H1 (cell line): ENCODE data around the gene CNGA4. TPM values are rescaled to one million over a fixed set of nuclear protein-coding genes. Genes with fewer than 3 reads are reported as not detected.

Experiments
- CTCF ChIA-PET: fragments of 300-600 bp; sonication (Branson Sonifier 250); formaldehyde crosslinking; loops from one replicate; lab custom pipeline; 2021; ENCODE audit not compliant: partially characterized antibody; lab: Charles Lee
- POLR2A ChIA-PET: fragments of 300-600 bp; sonication (Branson Sonifier 250); formaldehyde crosslinking; loops from one replicate; lab custom pipeline; 2021; ENCODE audit warnings: inconsistent platforms; ENCODE audit not compliant: partially characterized antibody; lab: Charles Lee
- DNase-seq, 2 experiments: peaks; one replicate each; pipeline versions ENCODE4 v3.0.0 to v3.0.0-alpha.2; 2010 to 2022; ENCODE audit warnings: low spot score in 2 of 2, low read depth in 1 of 2, mixed read lengths in 1 of 2
- FAIRE-seq: peaks from 2 replicates; lab custom pipeline; 2011; peaks lifted over from hg19 to GRCh38; lab: Jason Lieb, UNC
- H2AFZ ChIP-seq: 2 replicates; pipeline ENCODE4 v1.8.1; 2012; ENCODE audit warnings: low read length, inconsistent platforms
- H2AK5ac ChIP-seq: 2 replicates; pipeline ENCODE4 v1.6.1; 2013; ENCODE audit warnings: low read depth, low read length
- H2BK120ac ChIP-seq: replicated peaks from 2 replicates; pipeline ENCODE3; 2013; ENCODE audit warnings: low read depth, low read length, inconsistent platforms
- H2BK12ac ChIP-seq: 2 replicates; pipeline ENCODE4 v1.6.1; 2013; ENCODE audit warnings: low read depth, low read length
- H2BK15ac ChIP-seq: 2 replicates; pipeline ENCODE4 v1.6.1; 2013; ENCODE audit warnings: low read length
- H2BK20ac ChIP-seq: 2 replicates; pipeline ENCODE4 v1.6.1; 2013; ENCODE audit warnings: low read length
- H2BK5ac ChIP-seq: 2 replicates; pipeline ENCODE4 v1.6.1; 2013; ENCODE audit warnings: low read depth, low read length
- H3K14ac ChIP-seq: 2 replicates; pipeline ENCODE4 v1.6.1; 2013; ENCODE audit warnings: inconsistent platforms; ENCODE audit not compliant: insufficient read length
- H3K18ac ChIP-seq: 2 replicates; pipeline ENCODE4 v1.6.1; 2013; ENCODE audit warnings: low read length; ENCODE audit errors: extremely low read depth
- H3K23ac ChIP-seq: 2 replicates; pipeline ENCODE4 v1.6.1; 2013; ENCODE audit warnings: inconsistent platforms; ENCODE audit not compliant: insufficient read length
- H3K23me2 ChIP-seq: 2 replicates; pipeline ENCODE4 v1.6.1; 2013; ENCODE audit warnings: low read depth, low read length
- H3K27ac ChIP-seq: 2 replicates; pipeline ENCODE4 v1.6.1; 2011; ENCODE audit warnings: low read depth, low read length, inconsistent platforms
- H3K27me3 ChIP-seq, 4 experiments: replicated peaks in 1 of 4; 1 replicate in 1 of 4; 2 replicates in 3 of 4; pipeline versions ENCODE4 v1.6.1 to v1.8.1; 2011 to 2013; ENCODE audit warnings: low read length in 3 of 4, mild to moderate bottlenecking in 3 of 4, inconsistent platforms in 2 of 4, mixed read lengths in 2 of 4, moderate library complexity in 1 of 4; ENCODE audit not compliant: control insufficient read depth in 3 of 4, insufficient read depth in 3 of 4; ENCODE audit errors: extremely low read depth in 1 of 4
- H3K36me3 ChIP-seq, 4 experiments: 2 replicates each; pipeline versions ENCODE4 v1.6.1 to v1.8.1; 2011 to 2013; ENCODE audit warnings: mild to moderate bottlenecking in 4 of 4, low read length in 3 of 4, moderate library complexity in 2 of 4, control low read depth in 1 of 4, inconsistent platforms in 1 of 4; ENCODE audit not compliant: insufficient read depth in 4 of 4, control insufficient read depth in 2 of 4
- H3K4ac ChIP-seq: replicated peaks from 2 replicates; pipeline ENCODE3; 2013; ENCODE audit warnings: low read length, low read depth, mixed read lengths, inconsistent platforms; ENCODE audit not compliant: insufficient read length
- H3K4me1 ChIP-seq, 4 experiments: replicated peaks in 1 of 4; 1 replicate in 1 of 4; 2 replicates in 3 of 4; pipeline versions ENCODE4 v1.6.1 to v1.8.1; 2011 to 2013; ENCODE audit warnings: low read length in 3 of 4, inconsistent platforms in 2 of 4, mixed read lengths in 1 of 4; ENCODE audit not compliant: insufficient read depth in 4 of 4, control insufficient read depth in 3 of 4
- H3K4me2 ChIP-seq, 2 experiments: 2 replicates each; pipeline versions ENCODE4 v1.6.1 to v1.8.1; 2011 to 2013; ENCODE audit warnings: low read depth in 2 of 2, low read length in 2 of 2, control low read depth in 1 of 2, inconsistent platforms in 1 of 2, mild to moderate bottlenecking in 1 of 2; ENCODE audit not compliant: insufficient read depth in 1 of 2
- H3K4me3 ChIP-seq, 4 experiments: fragments of 200-600, 300-600 bp in 1 of 4; sonication (generic), shearing (Covaris generic), sonication (Bioruptor Twin) in 1 of 4; 2 replicates each; pipeline versions ENCODE4 v1.5.1 to v1.8.1; 2011 to 2016; ENCODE audit warnings: low read length in 4 of 4, low read depth in 3 of 4, control low read depth in 2 of 4, inconsistent platforms in 2 of 4, mild to moderate bottlenecking in 2 of 4, mixed read lengths in 1 of 4, moderate library complexity in 1 of 4; ENCODE audit not compliant: insufficient read depth in 2 of 4; ENCODE audit errors: extremely low read depth in 1 of 4
- H3K56ac ChIP-seq: replicated peaks from 2 replicates; pipeline ENCODE3; 2013; ENCODE audit warnings: low read depth, mild to moderate bottlenecking, mixed read lengths, low read length, inconsistent platforms; ENCODE audit not compliant: insufficient read length
- H3K79me1 ChIP-seq: 2 replicates; pipeline ENCODE4 v1.6.1; 2013; ENCODE audit warnings: low read depth, low read length, control low read depth
- H3K79me2 ChIP-seq, 2 experiments: 2 replicates each; pipeline versions ENCODE4 v1.6.1 to v1.8.1; 2012 to 2013; ENCODE audit warnings: low read length in 2 of 2, mild to moderate bottlenecking in 2 of 2, inconsistent platforms in 1 of 2; ENCODE audit not compliant: insufficient read depth in 2 of 2, control insufficient read depth in 1 of 2
- H3K9ac ChIP-seq, 4 experiments: replicated peaks in 1 of 4; 1 replicate in 1 of 4; 2 replicates in 3 of 4; pipeline versions ENCODE4 v1.6.1 to v1.8.1; 2011 to 2013; ENCODE audit warnings: low read depth in 3 of 4, low read length in 3 of 4, control low read depth in 2 of 4, mild to moderate bottlenecking in 2 of 4, moderate library complexity in 2 of 4, inconsistent platforms in 1 of 4; ENCODE audit errors: extremely low read depth in 1 of 4
- H3K9me3 ChIP-seq, 2 experiments: 2 replicates each; pipeline versions ENCODE4 v1.6.1 to v1.8.1; 2012 to 2013; ENCODE audit warnings: mild to moderate bottlenecking in 2 of 2, moderate library complexity in 2 of 2, control low read depth in 1 of 2, inconsistent platforms in 1 of 2, low read depth in 1 of 2, low read length in 1 of 2, mixed read lengths in 1 of 2; ENCODE audit not compliant: insufficient read depth in 2 of 2
- H4K20me1 ChIP-seq, 2 experiments: replicated peaks in 1 of 2; 2 replicates each; pipeline versions ENCODE3 to v1.8.1; 2011 to 2013; ENCODE audit warnings: inconsistent platforms in 2 of 2, low read length in 2 of 2, mild to moderate bottlenecking in 1 of 2; ENCODE audit not compliant: insufficient read depth in 2 of 2, control insufficient read depth in 1 of 2
- H4K5ac ChIP-seq: 2 replicates; pipeline ENCODE4 v1.6.1; 2013; ENCODE audit warnings: low read length, low read depth, mixed read lengths, inconsistent platforms; ENCODE audit not compliant: insufficient read length
- H4K8ac ChIP-seq: 2 replicates; pipeline ENCODE4 v1.8.0; 2013; ENCODE audit warnings: mild to moderate bottlenecking, moderate library complexity, low read length, inconsistent platforms; ENCODE audit not compliant: insufficient read depth; ENCODE audit errors: extremely low read depth
- H4K91ac ChIP-seq: replicated peaks from 2 replicates; pipeline ENCODE3; 2013; ENCODE audit warnings: low read length, mixed read lengths, inconsistent platforms; ENCODE audit not compliant: insufficient read length
- CHD2 ChIP-seq: IDR thresholded peaks from 2 replicates; pipeline ENCODE4 v1.6.1; 2012; ENCODE audit warnings: low read length, improper control_type of control experiment
- EZH2 ChIP-seq: fragments of 200-600 bp; sonication (generic); IDR thresholded peaks from 2 replicates; pipeline ENCODE4 v1.7.1; 2012; ENCODE audit warnings: low read depth, mild to moderate bottlenecking, moderate library complexity, low read length, inconsistent platforms; ENCODE audit not compliant: severe bottlenecking
- PHF8 ChIP-seq: fragments of 200-600 bp; sonication (generic); conservative IDR thresholded peaks from 2 replicates; pipeline ENCODE4 v1.7.1; 2012; ENCODE audit warnings: low read depth, mild to moderate bottlenecking, inconsistent platforms, low read length, moderate library complexity
- RAD21 ChIP-seq, 2 experiments: IDR thresholded peaks in 1 of 2; conservative IDR thresholded peaks in 1 of 2; 2 replicates each; pipeline ENCODE4 v1.6.1; 2011; ENCODE audit warnings: low read depth in 2 of 2, low read length in 2 of 2, improper control_type of control experiment in 1 of 2, inconsistent platforms in 1 of 2, mild to moderate bottlenecking in 1 of 2, moderate library complexity in 1 of 2
- RXRA ChIP-seq: IDR thresholded peaks from 2 replicates; pipeline ENCODE4 v1.6.1; 2011; ENCODE audit warnings: low read depth, mild to moderate bottlenecking, low read length, moderate library complexity; ENCODE audit not compliant: insufficient read depth
- SIRT6 ChIP-seq: IDR thresholded peaks from one replicate; pipeline ENCODE4 v1.7.1; 2012; ENCODE audit warnings: low read length, inconsistent platforms
- SP1 ChIP-seq: IDR thresholded peaks from 2 replicates; pipeline ENCODE4 v1.6.1; 2011; ENCODE audit warnings: low read depth, low read length
- WGBS, 2 experiments: shearing (Covaris generic) in 1 of 2; methylation state at CpG; one replicate each; pipeline versions ENCODE4 v1.1.6 to v1.1.7; 2013 to 2015; ENCODE audit warnings: low lambda C conversion rate in 2 of 2, mixed read lengths in 2 of 2, inconsistent platforms in 1 of 2, low coverage in 1 of 2, missing lambda C conversion rate in 1 of 2; ENCODE audit not compliant: insufficient replicate concordance in 2 of 2, insufficient coverage in 1 of 2, insufficient read length in 1 of 2; ENCODE audit errors: extremely low coverage in 1 of 2, missing lambda C conversion rate in 1 of 2; 5-methylcytosine and 5-hydroxymethylcytosine counted together
- polyA plus RNA-seq, 7 experiments: library from polyadenylated mRNA; depleted of rRNA in 3 of 7; stranded (reverse) in 5 of 7; unstranded in 2 of 7; fragments of >200 nt in 5 of 7; fragments of 200-250 nt in 2 of 7; gene quantifications; 1 replicate in 5 of 7; 2 replicates in 1 of 7; 4 replicates in 1 of 7; pipeline versions ENCODE4 v1.2.1 to v1.2.3, GENCODE V29; 2011 to 2013; ENCODE audit warnings: missing spikeins in 2 of 7, mixed read lengths in 2 of 7
- total RNA-seq: library from RNA; stranded (reverse); fragmentation: NEBNext Ultra II Directional; extraction: Animal tissue kit (Norgen Biotek cat#: 25700); gene quantifications from 2 replicates; pipeline ENCODE4 v1.2.1, GENCODE V29; 2021

Gene CNGA4
- total and polyA plus RNA-seq, 2 of the 8 experiments (the other 6 are each of a cell fraction or from before 2014, with no cell fraction given): 0.29 TPM; not detected in 1

- Histone ChIP-seq H3K23ac (no peak overlapping the region), H3K9me3 (no peaks in the 10 kb centered on the region), H3K56ac (no peak overlapping the region), H4K20me1 (no peaks in the 10 kb centered on the region), H2BK15ac (no peak overlapping the region), H2BK12ac (no peak overlapping the region), H3K18ac (no peak overlapping the region), H3K79me1 (no peaks in the 10 kb centered on the region), H3K4me3 (no peak overlapping the region), H2BK5ac (no peak overlapping the region), H3K14ac (no peak overlapping the region), H2BK120ac (no peak overlapping the region), H4K91ac (no peak overlapping the region), H3K4me2 (no peak overlapping the region), H3K27me3 (no peaks in the 10 kb centered on the region), H2BK20ac (no peak overlapping the region), H3K4me1 (no peaks in the 10 kb centered on the region), H2AFZ (no peak overlapping the region), H2AK5ac (no peak overlapping the region), H3K79me2 (no peaks in the 10 kb centered on the region), H3K23me2 (no peaks in the 10 kb centered on the region), H4K8ac (no peak overlapping the region), H3K9ac (no peak overlapping the region), H3K36me3 (peaks cover 2 to 23% (median 9%) of the 10 kb centered on the region in 4 experiments; a peak in 7 of 8 replicates), H4K5ac (no peak overlapping the region), H3K27ac (no peak overlapping the region), H3K4ac (no peak overlapping the region)
- 96% methylated on average over 12 of the region's 12 CpGs; no CpG with 5 or more reads in 1 of the 2 experiments for whole genome bisulfite sequencing, 2 experiments
- DNase-seq (no peak), FAIRE-seq (no peak)
- no peak for TF ChIP-seq EZH2
- TF ChIP-seq SP1: no peak
- TF ChIP-seq PHF8: no peak
- TF ChIP-seq SIRT6: no peak
- TF ChIP-seq CHD2: no peak
- TF ChIP-seq RXRA: no peak
- TF ChIP-seq RAD21 (IDR thresholded peaks at IDR 0.05 in 1 of 2, conservative IDR thresholded peaks at IDR 0.05 in 1 of 2; ENCODE audit: low read depth in 2 of 2, low read length in 2 of 2): no peak
- ChIA-PET POLR2A (no interaction called here), CTCF (no interaction called here)
These were observed 29.1 kb upstream of the CNGA4 start for GRCh38 chr11:6209801-6210200.
